HG03025 (cell line): Measurements from ENCODE around the gene DDOST.
"Not testable (repeated sequence)": the region's sequence is repeated elsewhere in the genome, so short reads cannot be mapped to it uniquely, and the experiment has no call there.

Experiments
- ATAC-seq: cut with Tn5 transposase; IDR thresholded peaks from one replicate; pipeline ENCODE4 v1.9.1; 2021; ENCODE audit warnings: mild to moderate bottlenecking, moderate library complexity; ENCODE audit not compliant: unreplicated experiment, low FRiP score

Gene DDOST

GRCh38 chr1:20626524-20626923 lies 34.6 kb downstream of the DDOST start:
- no peak for ATAC-seq

GRCh38 chr1:20626098-20626427 lies 35.1 kb downstream of the DDOST start:
- ATAC-seq = no peak

DNA sequence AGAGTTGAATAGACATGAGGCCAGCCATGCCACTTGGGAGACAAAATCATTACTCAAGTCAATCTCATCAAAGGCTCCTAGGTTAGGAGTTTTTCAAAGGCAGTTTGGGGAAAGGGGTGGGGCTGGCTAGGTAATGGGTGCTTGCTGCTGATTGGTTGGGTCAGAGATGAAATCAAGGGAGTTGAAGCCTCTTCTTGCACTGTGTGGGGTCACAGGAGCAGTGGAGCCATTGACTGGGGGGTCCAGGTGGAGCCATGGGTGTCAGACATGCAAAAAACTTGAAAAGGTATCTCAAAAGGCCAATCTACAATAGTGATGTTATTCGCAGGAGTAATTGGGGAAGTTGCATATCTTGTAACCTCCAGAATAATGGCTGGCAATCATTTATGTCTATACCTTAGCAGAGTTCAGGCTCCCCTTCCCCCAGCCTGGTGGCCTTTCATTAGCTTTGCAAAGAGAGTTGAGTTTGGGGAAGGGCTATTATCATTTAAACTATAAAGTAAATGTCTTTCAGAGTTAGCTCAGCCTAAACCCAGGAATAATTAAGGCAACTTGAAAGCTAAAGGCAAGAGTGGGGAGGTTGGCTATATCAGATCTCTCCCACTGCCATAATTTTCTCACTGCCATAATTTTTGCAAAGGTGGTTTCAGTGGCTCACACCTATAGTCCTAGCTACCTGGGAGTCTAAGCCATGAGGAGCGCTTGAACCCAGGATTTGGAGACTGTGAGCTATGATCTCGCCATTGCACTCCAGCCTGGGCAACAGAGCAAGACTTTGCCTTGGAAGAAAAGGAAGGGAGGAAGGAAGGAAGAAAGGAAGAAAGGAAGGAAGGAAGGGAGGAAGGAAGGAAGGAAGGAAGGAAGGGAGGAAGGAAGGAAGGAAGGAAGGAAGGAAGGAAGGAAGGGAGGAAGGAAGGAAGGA lies 35.7 kb downstream of the DDOST start:
- ATAC-seq = no peak

DNA sequence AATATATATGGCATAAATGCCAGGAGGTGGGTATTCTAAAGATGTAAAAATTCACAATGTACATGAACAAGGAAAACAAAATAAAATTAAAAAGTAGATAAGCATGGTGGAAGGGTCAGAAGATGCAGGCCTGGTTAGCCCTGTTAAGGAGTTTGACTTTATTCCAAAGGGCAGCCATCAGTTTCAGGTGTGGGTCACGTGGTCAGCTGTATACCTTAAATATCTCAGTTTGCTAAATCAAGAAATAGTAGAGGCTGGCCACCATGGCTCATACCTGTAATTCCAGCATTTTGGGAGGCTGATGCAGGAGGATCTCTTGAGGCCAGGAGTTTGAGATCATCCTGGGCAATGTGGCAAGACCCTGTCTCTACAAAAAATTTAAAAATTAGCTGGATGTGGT lies 36.5 kb downstream of the DDOST start:
- ATAC-seq = no peak

- no peak for ATAC-seq
These were observed 40.2 kb downstream of the DDOST start for GRCh38 chr1:20621012-20621411.

DNA sequence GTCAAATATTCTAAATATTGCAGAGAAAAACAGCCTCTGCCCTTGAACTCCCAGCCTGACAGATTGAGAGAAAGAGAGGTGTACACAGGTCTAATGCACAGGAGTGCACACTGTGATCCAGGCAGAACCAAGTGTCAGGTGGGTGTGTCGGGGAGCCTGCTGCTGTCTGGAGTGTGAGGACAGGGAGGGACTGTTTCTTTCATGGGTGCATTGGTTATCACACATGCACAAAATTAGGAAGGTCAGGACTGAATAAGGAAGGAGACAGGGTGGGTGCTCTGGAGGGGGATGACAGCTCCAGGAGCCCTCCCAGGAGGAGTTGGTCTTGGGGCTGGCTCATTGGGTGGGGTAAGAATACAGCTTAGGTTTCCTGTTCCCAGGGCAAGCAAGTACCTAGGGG lies 41.2 kb downstream of the DDOST start:
- no peak for ATAC-seq

DNA sequence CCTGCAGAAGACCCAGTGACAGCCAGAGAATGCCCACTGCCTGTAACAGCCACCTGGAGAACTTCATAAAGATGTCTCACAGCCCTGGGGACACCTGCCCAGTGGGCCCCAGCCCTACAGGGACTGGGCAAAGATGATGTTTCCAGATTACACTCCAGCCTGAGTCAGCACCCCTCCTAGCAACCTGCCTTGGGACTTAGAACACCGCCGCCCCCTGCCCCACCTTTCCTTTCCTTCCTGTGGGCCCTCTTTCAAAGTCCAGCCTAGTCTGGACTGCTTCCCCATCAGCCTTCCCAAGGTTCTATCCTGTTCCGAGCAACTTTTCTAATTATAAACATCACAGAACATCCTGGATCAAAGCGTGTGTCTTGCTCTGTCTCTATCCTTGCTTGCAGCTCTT lies 42.6 kb downstream of the DDOST start:
- no peak for ATAC-seq

DNA sequence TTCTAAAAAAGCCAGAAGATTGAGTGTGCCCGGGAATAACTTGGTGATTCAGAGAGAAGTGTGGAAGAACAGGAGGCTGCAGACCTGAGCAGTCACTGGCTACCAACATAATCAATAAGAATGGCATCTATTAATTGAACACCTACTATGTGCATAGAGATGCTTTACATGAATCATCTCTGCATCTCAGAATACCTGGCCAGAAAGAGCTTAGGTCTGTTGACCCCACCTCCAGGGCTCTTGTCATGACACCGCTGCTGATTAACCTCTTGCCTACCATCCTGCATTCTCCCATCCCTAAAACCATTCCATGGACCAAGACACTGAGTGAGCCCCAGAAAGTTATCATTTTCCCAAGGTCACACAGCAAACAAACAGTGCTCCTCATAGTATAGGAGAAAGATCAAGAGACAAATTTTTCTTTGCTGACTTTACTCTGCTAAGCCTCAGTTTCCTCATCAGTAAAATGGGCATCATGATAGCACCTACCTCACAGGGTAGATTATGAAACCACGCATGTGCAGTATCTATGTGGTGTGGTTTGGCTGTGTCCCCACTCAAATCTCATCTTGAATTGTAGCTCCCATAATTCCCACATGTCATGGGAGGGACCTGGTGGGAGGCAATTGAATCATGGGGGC lies 44.2 kb downstream of the DDOST start:
- no peak for ATAC-seq

- no peak for ATAC-seq
These were observed 45.0 kb downstream of the DDOST start for GRCh38 chr1:20615946-20616846.

- ATAC-seq = no peak
These were observed 47.0 kb downstream of the DDOST start for GRCh38 chr1:20614131-20614579.

DNA sequence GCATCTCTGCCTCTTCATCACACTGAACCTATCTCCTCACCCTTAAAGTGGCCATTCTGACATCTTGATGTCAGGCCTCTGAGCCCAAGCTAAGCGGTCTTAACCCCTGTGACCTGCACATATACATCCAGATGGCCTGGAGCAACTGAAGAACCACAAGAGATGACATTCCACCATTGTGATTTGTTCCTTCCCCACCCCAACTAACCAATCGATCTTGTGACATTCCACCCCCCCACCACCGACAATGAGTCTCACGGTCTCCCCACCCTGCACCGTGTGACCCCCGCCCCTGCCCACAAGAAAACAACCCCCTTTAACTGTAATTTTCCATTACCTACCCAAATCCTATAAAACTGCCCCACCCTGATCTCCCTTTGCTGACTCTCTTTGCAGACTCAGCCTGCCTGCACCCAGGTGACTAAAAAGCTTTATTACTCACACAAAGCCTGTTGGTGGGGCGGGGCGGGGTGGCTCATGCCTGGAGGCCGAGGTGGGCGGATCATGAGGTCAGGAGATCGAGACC lies 48.9 kb downstream of the DDOST start:
- no peak for ATAC-seq

GRCh38 chr1:20611652-20612051 lies 49.5 kb downstream of the DDOST start:
- no peak for ATAC-seq

GRCh38 chr1:20610970-20611369 lies 50.2 kb downstream of the DDOST start:
- ATAC-seq = no peak

- ATAC-seq = no peak
These were observed 51.6 kb downstream of the DDOST start for GRCh38 chr1:20609541-20609940.

- ATAC-seq = not testable (repeated sequence)
These were observed 54.2 kb downstream of the DDOST start for GRCh38 chr1:20606801-20607570.

DNA sequence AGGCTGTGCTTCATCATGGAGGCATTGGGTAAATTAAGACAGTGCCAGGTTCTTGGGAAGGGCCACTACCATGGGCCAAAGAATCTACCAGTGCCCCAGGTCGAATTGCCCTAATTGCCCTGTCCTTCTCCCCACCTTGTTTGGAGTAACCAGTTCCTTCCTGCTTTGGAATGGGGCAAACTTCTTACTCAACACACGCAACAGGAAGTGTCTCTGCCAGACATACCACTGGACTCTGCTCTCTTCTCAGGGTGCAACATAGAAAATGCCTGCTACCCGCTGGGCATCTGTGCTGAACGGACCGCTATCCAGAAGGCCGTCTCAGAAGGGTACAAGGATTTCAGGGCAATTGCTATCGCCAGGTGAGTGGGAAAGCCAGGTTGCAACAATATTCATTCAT lies 56.5 kb downstream of the DDOST start:
- no peak for ATAC-seq

- no peak for ATAC-seq
These were observed 57.4 kb downstream of the DDOST start for GRCh38 chr1:20603504-20604464.

GRCh38 chr1:20602851-20603450 lies 58.2 kb downstream of the DDOST start:
- no peak for ATAC-seq
